ENCODE results near the gene AP1S1.
A peak's percentile ranks its signal among the peaks of the same experiment; 100 is the strongest.

AP1S1 gene

GRCh38 chr7:101208794-101209193 is 54.5 kb downstream of the AP1S1 start:
- CTCF ChIA-PET, result no interaction called here

GRCh38 chr7:101210143-101210542 is 55.9 kb downstream of the AP1S1 start:
- DNase-seq (ENCODE audit: low spot score), result no peak
- no peak for TF ChIP-seq CTCF (conservative IDR thresholded peaks at IDR 0.05; ENCODE audit: low read depth)
- CTCF ChIA-PET, result no interaction called here
- POLR2A ChIA-PET (ENCODE audit: low non-redundant PET), result no interaction called here
- peak overlapping the region; percentile 53; the same call in 1 of the 2 replicates for H3K27ac ChIP-seq

More at GRCh38 chr7:101208794-101209193, 54.5 kb downstream of the AP1S1 start:
- POLR2A ChIA-PET (ENCODE audit: low non-redundant PET), result no interaction called here
- no peak for DNase-seq (ENCODE audit: low spot score)
- H3K27ac ChIP-seq, result peak overlapping the region; percentile 53
- no peak for TF ChIP-seq CTCF (conservative IDR thresholded peaks at IDR 0.05; ENCODE audit: low read depth)
